ENCODE measurements around the gene JAZF1. TPM values are rescaled to one million over a fixed set of nuclear protein-coding genes. Genes with fewer than 3 reads are reported as not detected.

Gene JAZF1
- total RNA-seq, 4 donors from 2014 or later = 29.3 to 33.8 (median 30.1) TPM

DNA sequence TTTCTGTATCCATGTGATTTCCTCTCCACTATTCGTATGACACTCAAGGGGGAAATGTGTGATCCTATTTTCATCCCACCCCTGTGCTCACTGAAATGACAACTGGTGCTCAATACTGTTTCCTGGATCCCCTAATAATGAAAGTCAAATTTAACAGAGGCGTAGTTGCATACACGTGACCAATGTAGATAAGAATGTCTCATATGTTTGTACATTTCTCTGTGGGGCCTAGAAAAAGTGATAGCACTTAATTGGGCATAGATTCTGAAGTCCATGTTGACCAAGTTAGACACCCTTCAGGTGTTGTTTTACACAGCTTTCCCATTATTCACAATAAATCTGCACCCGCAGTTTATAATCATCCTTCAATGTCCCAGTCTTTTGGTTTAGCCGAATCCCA lies 59.1 kb downstream of the JAZF1 start:
- intact Hi-C loops (cut with DNase I) = no loop called here
- no peak overlapping the region for H3K27ac ChIP-seq (replicated peaks in 1 of 4)
- no peak overlapping the region for H3K4me3 ChIP-seq
- no peaks in the 10 kb centered on the region for H3K36me3 ChIP-seq
- TF ChIP-seq POLR2A (IDR thresholded peaks at IDR 0.05; ENCODE audit: low read depth) = no peak
- no peak for TF ChIP-seq EP300 (IDR thresholded peaks at IDR 0.05)
- no peak for TF ChIP-seq POLR2AphosphoS5 (IDR thresholded peaks at IDR 0.05)
- TF ChIP-seq, protein P1, sequence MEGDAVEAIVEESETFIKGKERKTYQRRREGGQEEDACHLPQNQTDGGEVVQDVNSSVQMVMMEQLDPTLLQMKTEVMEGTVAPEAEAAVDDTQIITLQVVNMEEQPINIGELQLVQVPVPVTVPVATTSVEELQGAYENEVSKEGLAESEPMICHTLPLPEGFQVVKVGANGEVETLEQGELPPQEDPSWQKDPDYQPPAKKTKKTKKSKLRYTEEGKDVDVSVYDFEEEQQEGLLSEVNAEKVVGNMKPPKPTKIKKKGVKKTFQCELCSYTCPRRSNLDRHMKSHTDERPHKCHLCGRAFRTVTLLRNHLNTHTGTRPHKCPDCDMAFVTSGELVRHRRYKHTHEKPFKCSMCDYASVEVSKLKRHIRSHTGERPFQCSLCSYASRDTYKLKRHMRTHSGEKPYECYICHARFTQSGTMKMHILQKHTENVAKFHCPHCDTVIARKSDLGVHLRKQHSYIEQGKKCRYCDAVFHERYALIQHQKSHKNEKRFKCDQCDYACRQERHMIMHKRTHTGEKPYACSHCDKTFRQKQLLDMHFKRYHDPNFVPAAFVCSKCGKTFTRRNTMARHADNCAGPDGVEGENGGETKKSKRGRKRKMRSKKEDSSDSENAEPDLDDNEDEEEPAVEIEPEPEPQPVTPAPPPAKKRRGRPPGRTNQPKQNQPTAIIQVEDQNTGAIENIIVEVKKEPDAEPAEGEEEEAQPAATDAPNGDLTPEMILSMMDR (IDR thresholded peaks at IDR 0.05) = no peak
- DNase-seq (ENCODE audit: extremely low spot score) = no peak
- 92% methylated on average over 5 of the region's 5 CpGs for WGBS
- H3K4me1 ChIP-seq = peaks cover 15 to 69% (median 51%) of the 10 kb centered on the region in 4 donors
- H3K9me3 ChIP-seq = no peaks in the 10 kb centered on the region
- no peaks in the 10 kb centered on the region for H3K27me3 ChIP-seq

DNA sequence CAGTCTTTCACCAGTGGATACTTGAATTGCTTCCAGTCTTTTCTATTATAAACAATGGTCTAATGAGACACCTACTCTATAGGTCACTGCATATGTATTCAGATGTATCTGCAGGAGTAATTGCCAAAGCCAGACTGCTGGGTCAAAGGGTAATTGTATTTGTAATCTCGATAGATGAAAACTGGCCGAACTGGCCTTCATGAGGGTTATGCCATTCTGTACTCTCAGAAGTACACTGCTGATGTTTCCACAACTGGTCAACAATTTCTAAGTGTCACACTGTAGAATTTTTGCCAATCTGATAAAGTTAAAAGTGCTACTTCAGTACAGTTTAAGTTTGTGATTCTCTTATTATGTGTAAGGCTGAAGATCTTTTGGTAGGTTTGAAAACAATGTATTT lies 64.6 kb downstream of the JAZF1 start:
- no peaks in the 10 kb centered on the region for H3K27me3 ChIP-seq
- TF ChIP-seq POLR2A (IDR thresholded peaks at IDR 0.05; ENCODE audit: low read depth) (no peak), POLR2AphosphoS5 (IDR thresholded peaks at IDR 0.05) (no peak)
- H3K36me3 ChIP-seq = no peaks in the 10 kb centered on the region
- no peaks in the 10 kb centered on the region for H3K9me3 ChIP-seq
- WGBS = 52% methylated on average over 2 of the region's 2 CpGs
- no peak overlapping the region for H3K4me3 ChIP-seq
- H3K27ac ChIP-seq (replicated peaks in 1 of 4) = no peak overlapping the region
- DNase-seq (ENCODE audit: extremely low spot score) = peak; percentile 42
- H3K4me1 ChIP-seq = peaks cover 10 to 65% (median 47%) of the 10 kb centered on the region in 4 donors
- intact Hi-C loops (cut with DNase I) = no loop called here

DNA sequence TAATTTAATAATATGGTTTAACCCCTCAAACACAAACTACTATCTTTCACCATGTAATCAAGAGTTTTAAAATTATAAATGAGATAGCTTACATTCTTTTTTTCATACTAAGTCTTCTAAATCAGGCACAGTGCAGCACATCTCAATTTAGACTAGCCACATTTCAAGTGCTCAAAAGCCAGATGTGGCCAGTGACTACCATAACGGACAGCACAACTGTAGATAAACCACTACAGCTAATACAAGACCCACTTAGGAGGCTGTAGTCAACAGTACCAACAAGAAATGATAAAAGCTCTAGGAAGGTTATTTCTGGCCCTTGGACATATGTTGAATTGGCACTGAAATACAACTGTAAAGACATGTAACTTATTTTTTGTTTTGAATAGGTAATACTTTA lies 65.3 kb downstream of the JAZF1 start:
- TF ChIP-seq POLR2AphosphoS5 (IDR thresholded peaks at IDR 0.05) (no peak), POLR2A (IDR thresholded peaks at IDR 0.05; ENCODE audit: low read depth) (no peak), EP300 (IDR thresholded peaks at IDR 0.05) (no peak)
- TF ChIP-seq, protein P1 (IDR thresholded peaks at IDR 0.05) = no peak
- intact Hi-C loops (cut with DNase I) = no loop called here
- DNase-seq (ENCODE audit: extremely low spot score) = peak; percentile 21
- no peaks in the 10 kb centered on the region for H3K27me3 ChIP-seq
- no peak overlapping the region for H3K4me3 ChIP-seq
- H3K27ac ChIP-seq (replicated peaks in 1 of 4) = no peak overlapping the region
- no peaks in the 10 kb centered on the region for H3K9me3 ChIP-seq
- H3K36me3 ChIP-seq = no peaks in the 10 kb centered on the region
- WGBS = 82% methylated on average over 1 of the region's 1 CpG
- peaks cover 10 to 60% (median 47%) of the 10 kb centered on the region in 4 donors for H3K4me1 ChIP-seq

DNA sequence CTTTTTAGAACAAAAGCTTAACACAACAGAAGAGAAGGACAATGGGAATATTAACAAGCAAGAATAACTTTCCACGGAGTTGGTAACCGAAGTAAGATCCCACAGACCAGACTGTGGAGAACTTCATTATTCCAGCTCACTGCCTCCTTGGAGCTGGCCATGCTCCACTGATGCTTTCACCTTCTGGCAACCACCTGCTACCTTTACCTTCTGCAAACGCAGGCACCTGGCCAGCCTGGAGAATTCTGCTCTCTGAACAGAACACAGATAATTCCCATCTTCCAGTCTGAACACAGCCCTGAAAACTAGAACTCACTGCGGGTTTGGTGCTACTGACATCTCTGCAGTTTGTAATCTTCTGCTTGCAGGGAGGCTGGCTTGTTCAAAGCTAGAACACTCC lies 66.5 kb downstream of the JAZF1 start:
- peak; percentile 39 for DNase-seq (ENCODE audit: extremely low spot score)
- Histone ChIP-seq H3K4me3 (no peak overlapping the region), H3K9me3 (no peaks in the 10 kb centered on the region), H3K27me3 (no peaks in the 10 kb centered on the region), H3K36me3 (no peaks in the 10 kb centered on the region), H3K4me1 (peaks cover 8 to 52% (median 46%) of the 10 kb centered on the region in 4 donors), H3K27ac (replicated peaks in 1 of 4) (peak overlapping the region in 2 of 4 donors; percentile 20 to 70)
- 86% methylated on average over 4 of the region's 4 CpGs for WGBS
- intact Hi-C loops (cut with DNase I) = no loop called here
- TF ChIP-seq EP300 (IDR thresholded peaks at IDR 0.05) (no peak), POLR2A (IDR thresholded peaks at IDR 0.05; ENCODE audit: low read depth) (no peak), POLR2AphosphoS5 (IDR thresholded peaks at IDR 0.05) (no peak)
- TF ChIP-seq, protein P1 (IDR thresholded peaks at IDR 0.05) = no peak

DNA sequence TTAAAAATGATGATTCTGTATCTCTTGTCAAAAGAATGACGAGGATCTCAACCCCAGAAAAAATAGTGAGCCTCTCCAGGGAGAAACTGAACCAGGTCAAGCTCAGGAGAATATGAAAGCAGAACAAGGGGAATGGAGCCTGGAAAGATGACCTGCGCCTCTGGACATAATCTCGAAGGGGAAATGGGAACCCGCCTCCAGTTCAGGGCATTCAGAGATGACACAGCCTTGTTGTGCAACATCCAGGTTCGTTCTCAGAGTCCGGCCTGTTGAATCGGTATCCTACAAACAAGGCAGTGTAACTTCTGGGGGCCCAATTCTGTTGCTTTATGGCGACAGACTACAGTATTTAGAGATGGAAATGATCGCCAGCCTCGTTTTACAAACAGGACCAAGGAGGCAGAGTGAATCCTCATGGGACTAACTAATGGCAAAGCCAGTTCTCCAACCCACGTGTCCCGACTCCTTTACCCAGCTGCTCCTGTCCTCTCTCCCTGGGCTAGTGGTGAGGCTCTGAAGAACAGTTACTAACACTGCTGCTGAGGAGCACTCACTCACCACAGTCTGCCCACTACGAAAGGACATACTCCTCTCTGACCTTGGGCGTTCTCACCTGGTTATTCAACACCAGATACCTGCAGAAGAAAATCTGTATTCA lies 67.6 kb downstream of the JAZF1 start:
- no peaks in the 10 kb centered on the region for H3K9me3 ChIP-seq
- intact Hi-C loops (cut with DNase I) = no loop called here
- no peaks in the 10 kb centered on the region for H3K27me3 ChIP-seq
- no peak for TF ChIP-seq EP300 (IDR thresholded peaks at IDR 0.05)
- TF ChIP-seq POLR2AphosphoS5 (IDR thresholded peaks at IDR 0.05) = peak in 1 of 2 donors; percentile 24
- no peak for TF ChIP-seq POLR2A (IDR thresholded peaks at IDR 0.05; ENCODE audit: low read depth)
- TF ChIP-seq, protein P1 (IDR thresholded peaks at IDR 0.05) = no peak
- peaks cover 8 to 60% (median 56%) of the 10 kb centered on the region in 4 donors for H3K4me1 ChIP-seq
- no peak overlapping the region for H3K4me3 ChIP-seq
- 72% methylated on average over 14 of the region's 14 CpGs for WGBS
- DNase-seq (ENCODE audit: extremely low spot score) = peak; percentile 93
- no peaks in the 10 kb centered on the region for H3K36me3 ChIP-seq
- H3K27ac ChIP-seq (replicated peaks in 1 of 4) = peak overlapping the region; percentile 18 to 70 (median 44)
